NCI-H1092 (cell line): Measurements from ENCODE around the gene GPR52.

ENCODE experiments used
- DNase-seq: peaks from one replicate; lab custom pipeline; 2025; lab: John Stamatoyannopoulos, UW

GPR52 gene

DNA sequence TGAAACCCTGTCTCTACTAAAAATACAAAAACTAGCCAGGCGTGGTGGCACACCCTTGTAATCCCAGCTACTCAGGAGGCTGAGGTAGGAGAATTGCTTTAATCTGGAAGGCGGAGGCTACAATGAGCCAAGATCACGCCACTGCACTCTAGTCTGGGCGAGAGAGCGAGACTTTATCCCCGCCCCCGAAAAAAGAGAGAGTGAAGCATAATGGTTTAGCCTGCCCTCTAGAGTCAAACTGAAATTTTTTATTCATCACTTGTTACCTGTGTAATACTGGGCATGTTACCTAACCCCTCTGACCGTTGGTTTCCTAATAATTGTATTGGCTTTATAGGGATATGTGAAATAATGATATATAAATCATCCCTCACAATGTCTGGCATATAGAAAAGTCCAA lies 18.8 kb downstream of the GPR52 start:
- no peak for DNase-seq

DNA sequence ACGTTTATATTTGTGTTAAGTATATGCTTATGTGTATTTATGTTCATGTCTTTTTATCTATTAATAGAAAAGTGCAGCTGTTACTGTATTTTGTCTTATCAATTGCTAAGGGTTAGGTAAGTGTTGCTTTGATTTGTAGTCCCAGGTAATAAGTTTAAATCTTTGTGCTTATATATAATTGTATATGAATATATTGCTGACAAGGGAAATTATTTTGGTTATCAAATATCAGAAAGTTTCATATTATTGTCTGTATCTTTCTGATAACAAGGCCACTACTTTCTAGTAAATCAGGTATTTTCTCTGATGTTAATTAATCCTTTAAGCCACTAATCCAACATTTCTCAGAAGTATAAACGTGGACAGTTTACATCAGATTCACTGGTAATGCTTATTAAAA lies 21.3 kb downstream of the GPR52 start:
- DNase-seq: no peak

DNA sequence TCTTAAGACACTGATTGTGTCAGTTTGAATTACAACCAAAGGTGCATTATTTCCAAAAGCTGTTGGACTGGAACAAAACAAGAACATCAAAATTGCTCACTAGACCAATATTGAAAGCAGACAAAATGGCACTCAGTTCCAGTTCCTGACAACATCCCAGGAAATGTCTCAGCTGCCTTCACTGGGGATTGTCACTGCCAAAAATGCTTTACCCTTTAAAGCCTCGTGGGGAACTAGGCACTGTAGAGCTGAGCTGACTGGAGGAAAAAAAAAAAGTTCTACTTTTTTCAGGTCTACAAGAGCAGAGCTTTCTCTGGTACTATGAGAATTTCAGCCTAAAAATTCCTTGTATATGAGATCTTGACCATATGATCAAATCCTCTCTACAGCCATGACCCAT lies 21.9 kb downstream of the GPR52 start:
- no peak for DNase-seq

DNA sequence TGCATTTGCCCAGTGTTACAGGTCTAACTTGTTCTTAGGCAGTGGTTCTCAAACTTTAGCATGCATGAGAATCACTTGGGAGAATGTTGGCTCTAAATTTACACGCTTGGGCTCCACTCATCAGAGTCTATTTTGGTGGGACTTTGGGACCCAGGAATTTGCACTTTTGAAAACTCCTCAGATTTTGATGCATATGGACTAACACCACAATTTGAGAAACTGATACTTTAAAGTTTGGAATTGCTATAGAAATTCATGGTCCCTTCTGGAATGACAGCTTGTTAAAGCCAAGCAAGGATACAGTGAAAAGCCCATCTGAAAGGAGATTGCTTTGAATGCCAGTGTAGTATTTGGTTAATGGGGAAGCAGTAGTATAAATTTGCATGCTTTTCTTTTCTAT lies 31.5 kb downstream of the GPR52 start:
- no peak for DNase-seq

DNA sequence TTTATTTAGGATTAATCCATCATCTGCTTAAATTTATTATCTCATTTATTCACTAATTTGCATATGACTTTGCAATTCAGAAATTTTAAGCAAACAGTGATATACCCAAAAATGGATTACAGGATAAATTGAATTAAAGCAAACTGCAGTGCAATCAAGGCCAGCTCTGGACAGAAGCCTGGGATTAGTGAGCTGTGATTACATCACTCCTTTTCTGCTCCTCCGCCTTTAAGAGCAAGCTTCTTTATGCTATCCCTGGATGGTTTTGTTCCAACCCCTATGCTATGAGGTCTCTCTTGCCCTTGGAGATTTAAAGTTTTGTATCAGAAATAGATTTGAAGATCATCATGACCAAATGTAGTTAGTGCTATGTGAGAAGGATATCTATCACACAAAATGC lies 32.6 kb downstream of the GPR52 start:
- DNase-seq: no peak

DNA sequence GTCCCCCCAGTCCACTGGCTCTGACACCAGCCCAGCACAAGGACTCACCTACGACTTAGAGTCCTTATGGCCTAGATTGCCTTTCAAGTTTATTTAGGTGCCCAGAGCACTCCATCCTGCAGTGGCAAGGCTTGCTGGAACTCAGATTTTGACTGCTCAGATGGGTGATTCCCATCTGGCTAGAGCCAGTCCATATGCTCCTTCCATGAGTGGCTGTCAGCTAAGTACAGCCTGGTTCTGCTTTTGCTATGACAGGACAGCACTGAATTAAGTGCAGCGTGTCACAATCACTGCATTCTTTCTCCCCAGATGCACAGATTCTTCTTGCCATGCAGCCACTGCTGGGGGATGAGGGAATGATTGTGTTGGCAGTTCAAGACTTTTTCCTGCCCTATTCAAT lies 43.8 kb downstream of the GPR52 start:
- DNase-seq: no peak

DNA sequence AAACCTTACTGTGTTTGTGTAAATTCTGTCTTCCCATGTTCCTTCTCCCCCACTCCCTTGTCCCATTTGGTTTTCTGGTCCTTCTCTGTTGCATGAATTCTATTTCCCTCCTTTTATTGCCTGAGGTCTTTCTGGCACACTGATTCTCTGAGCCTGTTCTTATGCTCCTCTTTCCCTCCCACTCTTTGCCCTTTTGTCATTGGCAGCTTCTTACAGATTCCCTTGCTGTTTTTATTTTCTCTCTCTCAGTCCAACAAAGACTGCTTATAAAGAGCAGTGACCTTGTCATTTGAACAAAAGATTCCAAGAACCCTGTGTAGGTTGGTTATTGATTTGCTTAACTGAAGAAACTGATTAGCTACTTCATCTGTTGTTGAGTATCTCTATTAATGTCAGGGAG lies 49.7 kb downstream of the GPR52 start:
- no peak for DNase-seq
